PFSK-1 (cell line): ENCODE measurements around the gene CDHR5.

Source experiments
- FOXP2 ChIP-seq: optimal IDR thresholded peaks from 2 replicates; pipeline ENCODE3; 2011; ENCODE audit warnings: borderline replicate concordance, control low read depth, inconsistent platforms; ENCODE audit not compliant: insufficient read depth; ENCODE audit errors: extremely low read length, extremely low read depth
- POLR2AphosphoS5 ChIP-seq: IDR thresholded peaks from 2 replicates; pipeline ENCODE4 v1.6.1; 2012; ENCODE audit warnings: low read depth, mild to moderate bottlenecking, control low read depth, low read length, moderate library complexity
- SIN3A ChIP-seq: IDR thresholded peaks from 2 replicates; pipeline ENCODE4 v1.6.1; 2012; ENCODE audit warnings: mild to moderate bottlenecking, low read length, moderate library complexity, borderline replicate concordance; ENCODE audit not compliant: insufficient read depth
- TAF1 ChIP-seq: IDR thresholded peaks from 2 replicates; pipeline ENCODE4 v1.6.1; 2012; ENCODE audit warnings: low read length, control low read depth, borderline replicate concordance; ENCODE audit not compliant: insufficient read depth
- TF ChIP-seq, protein P1 (sequence below), 2 experiments: IDR thresholded peaks; 2 replicates each; pipeline versions ENCODE4 v1.6.1 to v1.8.0; 2011 to 2012; ENCODE audit warnings: low read depth in 2 of 2, low read length in 2 of 2, control low read depth in 1 of 2, inconsistent platforms in 1 of 2, mild to moderate bottlenecking in 1 of 2, moderate library complexity in 1 of 2; ENCODE audit not compliant: insufficient read depth in 1 of 2

The CDHR5 gene

DNA sequence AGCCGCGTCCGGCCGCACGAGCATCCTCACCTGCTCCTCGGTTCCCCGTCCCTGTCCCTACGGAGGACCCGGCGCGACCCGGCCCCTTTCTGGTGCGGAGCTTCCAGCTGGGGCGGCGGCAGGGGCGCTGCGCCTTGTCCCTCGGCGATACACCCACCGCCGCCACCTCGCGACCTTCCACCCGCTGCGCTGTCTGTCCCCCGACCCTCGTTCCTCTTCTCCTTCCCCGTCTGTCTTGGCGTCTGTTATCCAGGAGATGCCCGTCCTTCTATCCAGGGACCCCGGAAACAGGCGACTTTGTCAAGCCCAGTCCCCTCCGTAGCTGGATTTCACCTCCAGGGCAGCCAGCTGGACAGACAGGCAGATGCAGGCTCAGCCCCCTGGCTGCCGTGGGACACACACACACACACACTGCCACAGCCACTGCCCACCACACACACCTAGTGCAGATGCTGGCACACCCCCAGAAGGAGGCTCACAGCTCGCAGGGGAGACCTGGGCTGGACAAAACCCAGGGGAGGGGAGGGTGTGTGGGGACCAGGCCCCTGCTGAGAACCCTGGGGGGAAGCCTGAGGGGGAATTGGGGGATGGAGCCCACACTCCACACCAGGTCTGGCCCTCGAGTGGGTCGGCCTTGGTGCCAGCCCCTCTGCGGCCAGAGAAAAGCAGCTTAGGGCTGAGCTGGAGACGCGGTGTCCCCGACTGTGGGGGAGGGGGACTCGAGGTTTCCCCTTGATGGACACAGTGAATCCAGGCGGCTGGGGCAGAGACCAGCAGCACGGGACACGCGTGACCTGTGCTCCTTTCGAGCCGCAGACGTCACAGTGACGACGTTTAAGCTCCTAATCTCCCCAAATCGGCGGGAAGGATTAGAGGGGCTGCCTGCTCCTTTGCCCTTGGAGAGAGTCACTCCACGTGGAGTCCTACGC is 13.1 kb upstream of the CDHR5 start:
- TF ChIP-seq POLR2AphosphoS5 (no peak), SIN3A (no peak), FOXP2 (no peak), TAF1 (no peak)
- TF ChIP-seq, protein P1, sequence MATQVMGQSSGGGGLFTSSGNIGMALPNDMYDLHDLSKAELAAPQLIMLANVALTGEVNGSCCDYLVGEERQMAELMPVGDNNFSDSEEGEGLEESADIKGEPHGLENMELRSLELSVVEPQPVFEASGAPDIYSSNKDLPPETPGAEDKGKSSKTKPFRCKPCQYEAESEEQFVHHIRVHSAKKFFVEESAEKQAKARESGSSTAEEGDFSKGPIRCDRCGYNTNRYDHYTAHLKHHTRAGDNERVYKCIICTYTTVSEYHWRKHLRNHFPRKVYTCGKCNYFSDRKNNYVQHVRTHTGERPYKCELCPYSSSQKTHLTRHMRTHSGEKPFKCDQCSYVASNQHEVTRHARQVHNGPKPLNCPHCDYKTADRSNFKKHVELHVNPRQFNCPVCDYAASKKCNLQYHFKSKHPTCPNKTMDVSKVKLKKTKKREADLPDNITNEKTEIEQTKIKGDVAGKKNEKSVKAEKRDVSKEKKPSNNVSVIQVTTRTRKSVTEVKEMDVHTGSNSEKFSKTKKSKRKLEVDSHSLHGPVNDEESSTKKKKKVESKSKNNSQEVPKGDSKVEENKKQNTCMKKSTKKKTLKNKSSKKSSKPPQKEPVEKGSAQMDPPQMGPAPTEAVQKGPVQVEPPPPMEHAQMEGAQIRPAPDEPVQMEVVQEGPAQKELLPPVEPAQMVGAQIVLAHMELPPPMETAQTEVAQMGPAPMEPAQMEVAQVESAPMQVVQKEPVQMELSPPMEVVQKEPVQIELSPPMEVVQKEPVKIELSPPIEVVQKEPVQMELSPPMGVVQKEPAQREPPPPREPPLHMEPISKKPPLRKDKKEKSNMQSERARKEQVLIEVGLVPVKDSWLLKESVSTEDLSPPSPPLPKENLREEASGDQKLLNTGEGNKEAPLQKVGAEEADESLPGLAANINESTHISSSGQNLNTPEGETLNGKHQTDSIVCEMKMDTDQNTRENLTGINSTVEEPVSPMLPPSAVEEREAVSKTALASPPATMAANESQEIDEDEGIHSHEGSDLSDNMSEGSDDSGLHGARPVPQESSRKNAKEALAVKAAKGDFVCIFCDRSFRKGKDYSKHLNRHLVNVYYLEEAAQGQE (IDR thresholded peaks at IDR 0.05; ENCODE audit: insufficient read depth in 1 of 2, low read depth in 2 of 2, low read length in 2 of 2), result no peak

DNA sequence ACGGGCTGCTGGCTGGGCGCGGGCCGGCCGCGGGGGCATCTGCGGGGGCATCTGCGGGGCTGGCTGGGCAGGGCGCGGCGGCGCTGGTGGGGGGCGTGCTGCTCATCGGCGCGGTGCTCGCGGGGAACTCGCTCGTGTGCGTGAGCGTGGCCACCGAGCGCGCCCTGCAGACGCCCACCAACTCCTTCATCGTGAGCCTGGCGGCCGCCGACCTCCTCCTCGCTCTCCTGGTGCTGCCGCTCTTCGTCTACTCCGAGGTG is 12.5 kb upstream of the CDHR5 start:
- TF ChIP-seq TAF1 (no peak), POLR2AphosphoS5 (no peak), SIN3A (no peak), FOXP2 (no peak)
- TF ChIP-seq, protein P1 (IDR thresholded peaks at IDR 0.05; ENCODE audit: insufficient read depth in 1 of 2, low read depth in 2 of 2, low read length in 2 of 2), result no peak

DNA sequence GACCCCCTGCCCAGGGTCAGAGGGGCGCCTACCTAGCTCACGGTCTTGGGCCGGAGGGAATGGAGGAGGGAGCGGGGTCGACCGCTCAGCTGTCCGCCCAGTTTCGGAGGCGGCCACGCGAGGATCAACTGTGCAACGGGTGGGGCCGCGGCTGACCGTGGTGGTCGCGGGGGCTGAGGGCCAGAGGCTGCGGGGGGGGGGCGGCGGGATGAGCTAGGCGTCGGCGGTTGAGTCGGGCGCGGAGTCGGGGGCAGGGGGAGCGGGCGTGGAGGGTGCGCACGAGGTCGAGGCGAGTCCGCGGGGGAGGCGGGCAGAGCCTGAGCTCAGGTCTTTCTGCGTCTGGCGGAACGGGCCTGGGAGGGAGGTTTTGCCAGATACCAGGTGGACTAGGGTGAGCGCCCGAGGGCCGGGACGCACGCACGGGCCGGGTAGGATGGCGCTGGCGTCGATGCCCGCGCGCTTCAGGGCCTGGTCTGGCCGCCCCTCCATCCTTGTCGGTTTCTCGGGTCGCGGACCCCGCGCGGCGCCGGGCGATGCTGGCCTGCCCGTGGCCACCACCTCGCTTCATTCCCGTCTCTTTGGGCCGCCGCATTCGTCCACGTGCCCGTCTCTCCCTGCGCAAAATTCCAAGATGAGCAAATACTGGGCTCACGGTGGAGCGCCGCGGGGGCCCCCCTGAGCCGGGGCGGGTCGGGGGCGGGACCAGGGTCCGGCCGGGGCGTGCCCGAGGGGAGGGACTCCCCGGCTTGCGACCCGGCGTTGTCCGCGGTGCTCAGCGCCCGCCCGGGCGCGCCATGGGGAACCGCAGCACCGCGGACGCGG is 12.0 kb upstream of the CDHR5 start, which contains the start of gene DRD4:
TSS of gene DRD4 (plus strand) at position 759 of the 822 bp plus-strand sequence. CDS start at position 795, 36 bp downstream.
- no peak for TF ChIP-seq SIN3A
- no peak for TF ChIP-seq TAF1
- TF ChIP-seq FOXP2, result no peak
- TF ChIP-seq, protein P1 (IDR thresholded peaks at IDR 0.05; ENCODE audit: insufficient read depth in 1 of 2, low read depth in 2 of 2, low read length in 2 of 2), result no peak
- no peak for TF ChIP-seq POLR2AphosphoS5

DNA sequence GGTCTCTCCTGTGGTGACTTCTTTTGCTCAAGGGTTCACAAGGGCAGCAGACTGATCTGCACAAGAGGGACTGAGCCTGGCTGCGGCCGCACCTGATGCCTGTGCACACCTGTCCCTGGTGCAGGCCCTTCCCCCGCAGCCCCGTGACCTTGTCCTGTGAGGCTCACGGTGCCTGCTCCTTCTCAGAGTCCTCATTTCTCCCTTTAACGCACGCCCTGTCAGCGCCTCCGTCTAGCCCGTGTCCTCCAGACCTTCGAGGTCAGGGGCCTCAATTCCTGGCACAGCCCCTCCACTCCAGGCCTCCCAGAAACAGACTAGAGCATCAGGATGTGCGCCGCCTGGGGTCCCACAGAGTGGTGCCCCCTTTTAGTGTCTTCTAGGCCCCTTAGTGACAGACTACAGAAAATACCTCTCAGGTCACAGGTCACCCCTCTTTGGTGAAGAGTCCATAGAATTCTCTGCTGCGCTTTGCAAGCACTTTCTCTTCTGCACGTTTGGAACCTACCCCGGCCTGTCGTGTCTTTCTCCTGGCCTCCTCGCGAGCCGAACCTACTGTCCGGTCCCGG is 11.3 kb upstream of the CDHR5 start:
- TF ChIP-seq FOXP2 (no peak), TAF1 (no peak), SIN3A (no peak), POLR2AphosphoS5 (no peak)
- TF ChIP-seq, protein P1 (IDR thresholded peaks at IDR 0.05; ENCODE audit: insufficient read depth in 1 of 2, low read depth in 2 of 2, low read length in 2 of 2), result no peak
